Gastrocnemius medialis (tissue), 4 donors: ENCODE measurements around the gene OXCT1. TPM values are rescaled to one million over a fixed set of nuclear protein-coding genes. Genes with fewer than 3 reads are reported as not detected.
"Not testable (repeated sequence)": the region's sequence is repeated elsewhere in the genome, so short reads cannot be mapped to it uniquely, and the experiment has no call there.

Experiments
- ATAC-seq, 2 donors: fragments of 150-250 bp; one replicate each; pipeline ENCODE4 v1.9.1; 2016
- DNase-seq, 2 donors: peaks; one replicate each; pipeline ENCODE4 v3.0.0-alpha.2; 2019
- H3K27ac ChIP-seq, 4 donors: fragments of 200-600 bp; sonication (generic); 1 replicate in 1 of 4; 2 replicates in 3 of 4; pipeline ENCODE4 v1.5.1; 2016 to 2018; ENCODE audit warnings: mild to moderate bottlenecking in 2 of 4, moderate library complexity in 1 of 4
- H3K27me3 ChIP-seq, 3 donors: fragments of 200-600 bp; sonication (generic) in 2 of 3; 1 replicate in 1 of 3; 2 replicates in 2 of 3; pipeline versions ENCODE4 v1.5.1 to v1.6.0; 2016 to 2019; ENCODE audit warnings: mild to moderate bottlenecking in 1 of 3, moderate library complexity in 1 of 3
- H3K36me3 ChIP-seq, 2 donors: fragments of 200-600 bp; sonication (generic) in 1 of 2; one replicate each; pipeline ENCODE4 v1.5.1; 2017 to 2018
- H3K4me1 ChIP-seq, 2 donors: fragments of 200-600 bp; sonication (generic) in 1 of 2; one replicate each; pipeline ENCODE4 v1.5.1; 2016 to 2017; ENCODE audit warnings: mild to moderate bottlenecking in 2 of 2
- H3K4me3 ChIP-seq, 4 donors: fragments of 200-600 bp; sonication (generic) in 3 of 4; 1 replicate in 1 of 4; 2 replicates in 3 of 4; pipeline ENCODE4 v1.5.1; 2016 to 2019; ENCODE audit warnings: mild to moderate bottlenecking in 2 of 4
- H3K9me3 ChIP-seq, 3 donors: fragments of 200-600 bp; sonication (generic) in 2 of 3; 1 replicate in 1 of 3; 2 replicates in 2 of 3; pipeline ENCODE4 v1.5.1; 2016 to 2019
- CTCF ChIP-seq, 5 experiments: fragments of 450-650 bp in 3 of 5; fragments of 200-600 bp in 2 of 5; sonication (generic) in 2 of 5; IDR thresholded peaks in 4 of 5; conservative IDR thresholded peaks in 1 of 5; 1 replicate in 4 of 5; 2 replicates in 1 of 5; pipeline ENCODE4 v1.5.1; 2016 to 2019; ENCODE audit warnings: antibody characterized with exemption in 5 of 5, mild to moderate bottlenecking in 3 of 5, moderate library complexity in 3 of 5
- POLR2A ChIP-seq, 2 donors: fragments of 450-650 bp; IDR thresholded peaks; one replicate each; pipeline ENCODE4 v1.6.1; 2017; ENCODE audit warnings: antibody characterized with exemption in 2 of 2, mild to moderate bottlenecking in 2 of 2, moderate library complexity in 2 of 2
- in situ Hi-C, 4 donors: fragments of 200-750 bp; cut with MboI; loops; one replicate each; pipeline versions ENCODE4 v1.15.0 to v1.8.0; 2017; ENCODE audit warnings: low sequenced_read_pairs in 4 of 4
- intact Hi-C: fragments of 100-400 bp; cut with DNase I; formaldehyde crosslinking; loops from one replicate; pipeline ENCODE4 v1.15.1; 2023; ENCODE audit warnings: low total_unique reads
- total RNA-seq, 4 donors: library from RNA; depleted of rRNA; stranded (reverse); fragments of >200 nt; gene quantifications; one replicate each; pipeline versions ENCODE4 v1.1.0 to v1.2.3, GENCODE V29; 2016

OXCT1 gene
- total RNA-seq, 4 donors from 2014 or later = 9.4 to 45.4 (median 20.5) TPM

DNA sequence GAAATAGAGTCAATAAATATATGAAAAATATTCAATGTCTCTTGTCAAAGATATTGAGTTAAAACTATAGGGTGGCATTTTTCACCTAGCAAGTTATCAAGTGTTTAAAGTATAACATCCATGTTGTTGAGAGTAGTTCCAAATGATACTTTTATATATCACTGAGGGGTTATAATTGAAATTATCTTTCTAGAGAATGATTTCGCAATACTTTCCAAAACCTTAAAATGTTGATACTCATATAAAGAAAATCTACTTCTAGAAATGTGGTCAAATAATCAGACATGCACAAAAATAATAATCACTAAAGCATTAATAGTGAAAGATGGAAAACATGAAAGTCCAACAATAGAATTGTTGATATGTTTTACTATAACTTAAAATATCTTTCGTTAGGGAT, 50.1 kb downstream of the OXCT1 start:
- Histone ChIP-seq H3K9me3 (no peaks in the 10 kb centered on the region), H3K4me3 (no peak overlapping the region), H3K27me3 (no peaks in the 10 kb centered on the region), H3K36me3 (no peaks in the 10 kb centered on the region), H3K27ac (no peak overlapping the region), H3K4me1 (no peaks in the 10 kb centered on the region)
- DNase-seq = no peak
- no peak for ATAC-seq
- TF ChIP-seq POLR2A (IDR thresholded peaks at IDR 0.05) = no peak
- TF ChIP-seq CTCF (IDR thresholded peaks at IDR 0.05 in 4 of 5, conservative IDR thresholded peaks at IDR 0.05 in 1 of 5) = no peak
- intact Hi-C loops (no loop called here), in situ Hi-C loops (no loop called here)

GRCh38 chr5:41817625-41818301, 52.5 kb downstream of the OXCT1 start:
- H3K27ac ChIP-seq = no peak overlapping the region
- no peak for DNase-seq
- in situ Hi-C loops = no loop called here

GRCh38 chr5:41815663-41816229, 54.5 kb downstream of the OXCT1 start:
- H3K27ac ChIP-seq = no peak overlapping the region
- DNase-seq = no peak
- intact Hi-C loops = no loop called here

More at GRCh38 chr5:41817625-41818301, 52.5 kb downstream of the OXCT1 start:
- no peaks in the 10 kb centered on the region for H3K27me3 ChIP-seq
- no peak for ATAC-seq
- H3K9me3 ChIP-seq = no peaks in the 10 kb centered on the region
- H3K4me3 ChIP-seq = no peak overlapping the region
- H3K36me3 ChIP-seq = no peaks in the 10 kb centered on the region
- H3K4me1 ChIP-seq = no peaks in the 10 kb centered on the region
- intact Hi-C loops = no loop called here
- TF ChIP-seq POLR2A (IDR thresholded peaks at IDR 0.05) (no peak), CTCF (IDR thresholded peaks at IDR 0.05 in 4 of 5, conservative IDR thresholded peaks at IDR 0.05 in 1 of 5) (no peak)

GRCh38 chr5:41815261-41815660, 55.0 kb downstream of the OXCT1 start:
- Histone ChIP-seq H3K4me1 (no peaks in the 10 kb centered on the region), H3K36me3 (no peaks in the 10 kb centered on the region), H3K27ac (no peak overlapping the region), H3K27me3 (no peaks in the 10 kb centered on the region), H3K9me3 (no peaks in the 10 kb centered on the region), H3K4me3 (no peak overlapping the region)
- no peak for TF ChIP-seq POLR2A (IDR thresholded peaks at IDR 0.05)
- no peak for TF ChIP-seq CTCF (IDR thresholded peaks at IDR 0.05 in 4 of 5, conservative IDR thresholded peaks at IDR 0.05 in 1 of 5)
- intact Hi-C loops = no loop called here
- in situ Hi-C loops = no loop called here
- DNase-seq (no peak), ATAC-seq (no peak)

More at GRCh38 chr5:41815663-41816229, 54.5 kb downstream of the OXCT1 start:
- Histone ChIP-seq H3K9me3 (no peaks in the 10 kb centered on the region), H3K36me3 (no peaks in the 10 kb centered on the region), H3K4me1 (no peaks in the 10 kb centered on the region), H3K4me3 (no peak overlapping the region), H3K27me3 (no peaks in the 10 kb centered on the region)
- no peak for ATAC-seq
- in situ Hi-C loops = no loop called here
- TF ChIP-seq CTCF (IDR thresholded peaks at IDR 0.05 in 4 of 5, conservative IDR thresholded peaks at IDR 0.05 in 1 of 5) (no peak), POLR2A (IDR thresholded peaks at IDR 0.05) (no peak)

GRCh38 chr5:41814306-41814705, 55.9 kb downstream of the OXCT1 start:
- H3K27me3 ChIP-seq, H3K4me3 ChIP-seq, H3K36me3 ChIP-seq, in situ Hi-C loops, intact Hi-C loops, DNase-seq, H3K27ac ChIP-seq, H3K4me1 ChIP-seq, H3K9me3 ChIP-seq, ATAC-seq: not testable (repeated sequence)
